ENCODE results near the gene TTLL3. TPM values are rescaled to one million over a fixed set of nuclear protein-coding genes. Genes with fewer than 3 reads are reported as not detected.

TTLL3 gene
- polyA plus RNA-seq, 3 donors: 1.1 to 196 (median 1.8) TPM

GRCh38 chr3:9809239-9809614, 835 bp upstream of the TTLL3 start:
- Histone ChIP-seq H3K27ac (ENCODE audit: low read depth in 1 of 2, low read length in 2 of 2) (peak overlapping the region; percentile 81 to 88), H3K36me3 (replicated peaks in 1 of 2; ENCODE audit: control insufficient read depth in 1 of 2, insufficient read depth in 2 of 2, low read length in 2 of 2) (peaks cover 46 to 51% of the 10 kb centered on the region in 2 donors), H3K9ac (ENCODE audit: insufficient read depth, low read length, poor library complexity, severe bottlenecking) (peak overlapping the region; percentile 85), H3K4me3 (replicated peaks in 1 of 3; ENCODE audit: low read depth in 2 of 3, low read length in 3 of 3) (peak overlapping the region; percentile 49 to 81 (median 61)), H3K9me3 (replicated peaks in 1 of 2; ENCODE audit: control insufficient read depth in 1 of 2, insufficient read depth in 1 of 2, low read length in 2 of 2) (no peaks in the 10 kb centered on the region), H3K4me2 (replicated peaks; ENCODE audit: extremely low read depth, low read length, poor library complexity, severe bottlenecking) (peak overlapping the region; percentile 97), H3K79me2 (ENCODE audit: insufficient read depth, low read length) (peaks cover 8% of the 10 kb centered on the region), H3K4me1 (ENCODE audit: control insufficient read depth in 1 of 2, insufficient read depth in 2 of 2, low read length in 2 of 2) (peaks cover 16 to 21% of the 10 kb centered on the region in 2 donors), H2AFZ (ENCODE audit: insufficient read depth, low read depth, low read length, poor library complexity, severe bottlenecking) (peak overlapping the region; percentile 87), H4K20me1 (ENCODE audit: insufficient read depth, low read length) (peaks cover 29% of the 10 kb centered on the region), H3K27me3 (ENCODE audit: control insufficient read depth in 2 of 2, insufficient read depth in 2 of 2, low read length in 2 of 2) (no peaks in the 10 kb centered on the region)
- peaks cover 30% of the 10 kb centered on the region for H3K4me1 Mint-ChIP-seq
- DNase-seq: no peak
- peaks cover 0 to 2% (median 0%) of the 10 kb centered on the region in 7 donors for H3K9me3 Mint-ChIP-seq
- intact Hi-C loops (cut with micrococcal nuclease): no loop called here
- peak overlapping the region; percentile 93 to 94 for H3K4me3 Mint-ChIP-seq
- H3K27ac Mint-ChIP-seq: peak overlapping the region; percentile 93 to 96 (median 95)
- peaks cover 54 to 62% of the 10 kb centered on the region in 2 donors for H3K36me3 Mint-ChIP-seq
- TF ChIP-seq, protein P1, sequence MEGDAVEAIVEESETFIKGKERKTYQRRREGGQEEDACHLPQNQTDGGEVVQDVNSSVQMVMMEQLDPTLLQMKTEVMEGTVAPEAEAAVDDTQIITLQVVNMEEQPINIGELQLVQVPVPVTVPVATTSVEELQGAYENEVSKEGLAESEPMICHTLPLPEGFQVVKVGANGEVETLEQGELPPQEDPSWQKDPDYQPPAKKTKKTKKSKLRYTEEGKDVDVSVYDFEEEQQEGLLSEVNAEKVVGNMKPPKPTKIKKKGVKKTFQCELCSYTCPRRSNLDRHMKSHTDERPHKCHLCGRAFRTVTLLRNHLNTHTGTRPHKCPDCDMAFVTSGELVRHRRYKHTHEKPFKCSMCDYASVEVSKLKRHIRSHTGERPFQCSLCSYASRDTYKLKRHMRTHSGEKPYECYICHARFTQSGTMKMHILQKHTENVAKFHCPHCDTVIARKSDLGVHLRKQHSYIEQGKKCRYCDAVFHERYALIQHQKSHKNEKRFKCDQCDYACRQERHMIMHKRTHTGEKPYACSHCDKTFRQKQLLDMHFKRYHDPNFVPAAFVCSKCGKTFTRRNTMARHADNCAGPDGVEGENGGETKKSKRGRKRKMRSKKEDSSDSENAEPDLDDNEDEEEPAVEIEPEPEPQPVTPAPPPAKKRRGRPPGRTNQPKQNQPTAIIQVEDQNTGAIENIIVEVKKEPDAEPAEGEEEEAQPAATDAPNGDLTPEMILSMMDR (IDR thresholded peaks at IDR 0.05): no peak
- WGBS (ENCODE audit: insufficient coverage): 88% methylated on average over 4 of the region's 4 CpGs
- H3K27me3 Mint-ChIP-seq (ENCODE audit: low read depth in 3 of 3): peaks cover 0 to 5% (median 0%) of the 10 kb centered on the region in 3 donors

DNA sequence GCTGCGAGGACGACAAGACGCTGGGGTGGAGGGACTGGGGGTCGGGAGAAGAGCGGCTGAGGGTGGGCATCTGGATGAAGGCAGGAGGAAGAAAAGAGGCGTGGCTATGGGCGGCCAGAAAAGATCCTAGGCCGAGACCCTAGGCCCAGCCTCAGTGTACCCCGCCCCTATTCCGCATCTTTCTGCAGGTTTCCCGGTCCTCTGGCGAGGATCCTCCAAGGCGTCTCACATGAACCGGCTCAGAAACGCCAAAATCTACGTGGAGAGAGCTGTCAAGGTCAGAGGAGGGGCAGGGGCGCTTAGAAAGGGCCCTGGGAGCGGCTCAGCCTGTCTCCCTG, 340 bp downstream of the TTLL3 start:
- H3K79me2 ChIP-seq (ENCODE audit: insufficient read depth, low read length): peaks cover 3% of the 10 kb centered on the region
- H3K27me3 ChIP-seq (ENCODE audit: control insufficient read depth in 2 of 2, insufficient read depth in 2 of 2, low read length in 2 of 2): no peaks in the 10 kb centered on the region
- H3K27ac ChIP-seq (ENCODE audit: low read depth in 1 of 2, low read length in 2 of 2): peak overlapping the region; percentile 81 to 88
- intact Hi-C loops (cut with micrococcal nuclease): no loop called here
- peaks cover 0 to 5% (median 0%) of the 10 kb centered on the region in 3 donors for H3K27me3 Mint-ChIP-seq (ENCODE audit: low read depth in 3 of 3)
- H3K4me2 ChIP-seq (replicated peaks; ENCODE audit: extremely low read depth, low read length, poor library complexity, severe bottlenecking): peak overlapping the region; percentile 97
- peak overlapping the region in 6 of 7 donors; percentile 35 to 88 (median 72) for H3K27ac Mint-ChIP-seq
- peak overlapping the region; percentile 49 to 81 (median 61) for H3K4me3 ChIP-seq (replicated peaks in 1 of 3; ENCODE audit: low read depth in 2 of 3, low read length in 3 of 3)
- H3K36me3 ChIP-seq (replicated peaks in 1 of 2; ENCODE audit: control insufficient read depth in 1 of 2, insufficient read depth in 2 of 2, low read length in 2 of 2): peaks cover 34 to 39% of the 10 kb centered on the region in 2 donors
- H3K9me3 Mint-ChIP-seq: peaks cover 0 to 2% (median 0%) of the 10 kb centered on the region in 7 donors
- peak overlapping the region; percentile 86 to 93 for H3K4me3 Mint-ChIP-seq
- WGBS (ENCODE audit: insufficient coverage): 19% methylated on average over 17 of the region's 18 CpGs
- peak overlapping the region; percentile 85 for H3K9ac ChIP-seq (ENCODE audit: insufficient read depth, low read length, poor library complexity, severe bottlenecking)
- DNase-seq: no peak
- peak overlapping the region; percentile 87 for H2AFZ ChIP-seq (ENCODE audit: insufficient read depth, low read depth, low read length, poor library complexity, severe bottlenecking)
- peaks cover 16 to 21% of the 10 kb centered on the region in 2 donors for H3K4me1 ChIP-seq (ENCODE audit: control insufficient read depth in 1 of 2, insufficient read depth in 2 of 2, low read length in 2 of 2)
- peaks cover 30% of the 10 kb centered on the region for H3K4me1 Mint-ChIP-seq
- H3K36me3 Mint-ChIP-seq: peaks cover 45 to 55% of the 10 kb centered on the region in 2 donors
- TF ChIP-seq, protein P1 (IDR thresholded peaks at IDR 0.05): no peak
- no peaks in the 10 kb centered on the region for H3K9me3 ChIP-seq (replicated peaks in 1 of 2; ENCODE audit: control insufficient read depth in 1 of 2, insufficient read depth in 1 of 2, low read length in 2 of 2)
- H4K20me1 ChIP-seq (ENCODE audit: insufficient read depth, low read length): peaks cover 18% of the 10 kb centered on the region

Measured in CD14-positive monocyte (primary cell).